Measurements from ENCODE around the gene FAM107B. TPM values are rescaled to one million over a fixed set of nuclear protein-coding genes. Genes with fewer than 3 reads are reported as not detected.

The FAM107B gene
- total and polyA plus RNA-seq, 2 of the 8 experiments (the other 6 are each of a cell fraction or from before 2014, with no cell fraction given), result 7.5 to 28.1 TPM

- Histone ChIP-seq H3K4me3 (ENCODE audit: extremely low read depth in 1 of 4, insufficient read depth in 2 of 4, low read depth in 3 of 4, low read length in 4 of 4) (no peak overlapping the region), H2BK12ac (ENCODE audit: low read depth, low read length) (no peak overlapping the region), H2BK15ac (ENCODE audit: low read length) (no peak overlapping the region), H3K27me3 (replicated peaks in 1 of 4; ENCODE audit: control insufficient read depth in 3 of 4, extremely low read depth in 1 of 4, insufficient read depth in 3 of 4, low read length in 3 of 4) (no peaks in the 10 kb centered on the region), H3K79me2 (ENCODE audit: control insufficient read depth in 1 of 2, insufficient read depth in 2 of 2, low read length in 2 of 2) (no peaks in the 10 kb centered on the region), H3K4me1 (replicated peaks in 1 of 4; ENCODE audit: control insufficient read depth in 3 of 4, insufficient read depth in 4 of 4, low read length in 3 of 4) (no peaks in the 10 kb centered on the region; a peak in 2 of 7 replicates), H2BK20ac (ENCODE audit: low read length) (no peak overlapping the region), H4K5ac (ENCODE audit: insufficient read length, low read depth, low read length) (no peak overlapping the region), H3K27ac (ENCODE audit: low read depth, low read length) (no peak overlapping the region), H3K9me3 (ENCODE audit: insufficient read depth in 2 of 2, low read depth in 1 of 2, low read length in 1 of 2) (no peaks in the 10 kb centered on the region), H2BK120ac (replicated peaks; ENCODE audit: low read depth, low read length) (no peak overlapping the region), H2BK5ac (ENCODE audit: low read depth, low read length) (no peak overlapping the region), H3K14ac (ENCODE audit: insufficient read length) (no peak overlapping the region), H3K18ac (ENCODE audit: extremely low read depth, low read length) (no peak overlapping the region), H3K79me1 (ENCODE audit: low read depth, low read length) (no peaks in the 10 kb centered on the region), H4K8ac (ENCODE audit: extremely low read depth, insufficient read depth, low read length) (no peak overlapping the region), H3K36me3 (ENCODE audit: control insufficient read depth in 2 of 4, insufficient read depth in 4 of 4, low read length in 3 of 4) (no peaks in the 10 kb centered on the region), H3K4ac (replicated peaks; ENCODE audit: insufficient read length, low read depth, low read length) (no peak overlapping the region), H3K23me2 (ENCODE audit: low read depth, low read length) (no peaks in the 10 kb centered on the region), H4K20me1 (replicated peaks in 1 of 2; ENCODE audit: control insufficient read depth in 1 of 2, insufficient read depth in 2 of 2, low read length in 2 of 2) (no peaks in the 10 kb centered on the region), H4K91ac (replicated peaks; ENCODE audit: insufficient read length, low read length) (no peak overlapping the region), H3K23ac (ENCODE audit: insufficient read length) (no peak overlapping the region), H3K9ac (replicated peaks in 1 of 4; ENCODE audit: extremely low read depth in 1 of 4, low read depth in 3 of 4, low read length in 3 of 4) (no peak overlapping the region), H2AK5ac (ENCODE audit: low read depth, low read length) (no peak overlapping the region), H2AFZ (ENCODE audit: low read length) (peak overlapping the region; percentile 73), H3K56ac (replicated peaks; ENCODE audit: insufficient read length, low read depth, low read length) (no peak overlapping the region), H3K4me2 (ENCODE audit: insufficient read depth in 1 of 2, low read depth in 2 of 2, low read length in 2 of 2) (no peak overlapping the region)
- no peak for DNase-seq (ENCODE audit: low read depth in 1 of 2, low spot score in 2 of 2)
- no peak for FAIRE-seq
- ChIA-PET CTCF (ENCODE audit: partially characterized antibody) (interaction anchor here (0.6 to 2.2 kb wide), 11 partner anchors 11 to 623 kb away, joined by 3 to 10 read pairs (median 3); no protein-coding TSS in a partner anchor), POLR2A (ENCODE audit: partially characterized antibody) (interaction anchor here (0.9 to 1.5 kb wide), 5 partner anchors 8 to 635 kb away, joined by 3 to 4 read pairs (median 3); partner anchors contain the start of genes HSPA14 and MSANTD7)
- 93% methylated on average over 10 of the region's 10 CpGs; no CpG with 5 or more reads in 1 of the 2 experiments for WGBS, 2 experiments (ENCODE audit: extremely low coverage in 1 of 2, insufficient coverage in 1 of 2, insufficient read length in 1 of 2, insufficient replicate concordance in 2 of 2, low coverage in 1 of 2, low lambda C conversion rate in 2 of 2, missing lambda C conversion rate in 1 of 2)
- TF ChIP-seq RFX5 (IDR thresholded peaks at IDR 0.05; ENCODE audit: borderline replicate concordance, low read depth, low read length) (no peak), KDM1A (IDR thresholded peaks at IDR 0.05; ENCODE audit: borderline replicate concordance, low read length) (no peak), CTCF (IDR thresholded peaks at IDR 0.05; ENCODE audit: control extremely low read depth in 1 of 3, insufficient read depth in 1 of 3, low read depth in 1 of 3, low read length in 3 of 3) (no peak), MAX (IDR thresholded peaks at IDR 0.05) (no peak), YY1 (IDR thresholded peaks at IDR 0.05; ENCODE audit: low read depth, low read length) (no peak), SAP30 (IDR thresholded peaks at IDR 0.05; ENCODE audit: insufficient read depth, insufficient replicate concordance, low read length) (no peak), NRF1 (IDR thresholded peaks at IDR 0.05; ENCODE audit: low read depth, low read length) (no peak)
Observed at GRCh38 chr10:14820010-14820774, 45.5 kb upstream of the FAM107B start.

Data from H1 (cell line).